Tibial nerve (tissue), 3 donors: ENCODE data around the gene USP36.

Experiments
- CTCF ChIP-seq, 5 experiments: fragments of 200-600 bp in 3 of 5; fragments of 450-650 bp in 2 of 5; sonication (generic) in 3 of 5; IDR thresholded peaks; one replicate each; pipeline ENCODE4 v1.5.1; 2016 to 2019; ENCODE audit warnings: antibody characterized with exemption in 5 of 5, mild to moderate bottlenecking in 3 of 5, moderate library complexity in 2 of 5
- POLR2A ChIP-seq, 2 donors: fragments of 450-650 bp; IDR thresholded peaks; one replicate each; pipeline ENCODE4 v1.6.1; 2017; ENCODE audit warnings: antibody characterized with exemption in 2 of 2, mild to moderate bottlenecking in 2 of 2, moderate library complexity in 2 of 2

DNA sequence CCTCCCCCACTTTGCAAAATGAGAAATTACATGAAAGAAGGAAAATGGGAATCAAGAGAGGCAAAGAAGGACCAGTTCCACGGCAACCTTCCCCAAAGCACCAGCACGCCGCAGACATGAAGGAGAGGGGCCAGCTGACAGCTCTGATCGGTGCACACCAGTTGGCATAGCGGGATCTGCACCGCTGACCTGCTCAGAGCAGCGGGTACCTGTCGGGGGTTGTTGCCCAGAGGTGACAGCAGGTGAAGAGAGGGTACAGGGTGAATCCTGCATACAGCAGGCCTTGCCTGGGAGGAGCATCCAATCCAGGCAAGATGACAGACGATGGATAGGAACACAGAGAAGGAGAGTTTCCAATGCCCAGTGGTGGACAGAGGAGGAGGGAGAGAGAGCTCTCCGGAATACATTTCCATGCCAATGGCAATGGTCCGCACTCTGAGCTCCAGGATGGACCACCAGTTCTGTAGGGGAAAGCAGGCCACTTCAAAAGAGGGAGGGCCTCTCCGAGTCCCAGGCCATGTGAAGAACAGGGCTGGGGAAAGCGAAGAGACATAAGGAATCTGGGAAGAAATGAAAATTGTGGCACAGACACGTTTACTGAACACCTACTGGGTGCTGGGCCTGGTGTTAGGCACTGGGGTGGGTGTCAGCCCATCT is 38.4 kb upstream of the USP36 start:
- TF ChIP-seq CTCF (IDR thresholded peaks at IDR 0.05) (no peak), POLR2A (IDR thresholded peaks at IDR 0.05) (no peak)
